GM15510 (cell line): ENCODE data around the gene RGL4.

ENCODE experiments used
- POLR2A ChIP-seq: IDR thresholded peaks from 3 replicates; pipeline ENCODE4 v1.6.1; 2011; ENCODE audit warnings: borderline replicate concordance; ENCODE audit not compliant: insufficient read length; ENCODE audit errors: extremely low read depth

Gene RGL4

GRCh38 chr22:23690713-23691112, at the start of gene RGL4:
RGL4 (plus strand) TSS chr22:23691013; CDS start chr22:23692031, 1,018 bp downstream.
- TF ChIP-seq POLR2A, result no peak

- no peak for TF ChIP-seq POLR2A
These were observed 41.7 kb upstream of the RGL4 start for GRCh38 chr22:23649071-23649501.

GRCh38 chr22:23651676-23652075, 39.1 kb upstream of the RGL4 start:
- TF ChIP-seq POLR2A, result no peak

GRCh38 chr22:23652286-23652685, 38.5 kb upstream of the RGL4 start:
- no peak for TF ChIP-seq POLR2A

- TF ChIP-seq POLR2A, result no peak
These were observed 38.1 kb upstream of the RGL4 start for GRCh38 chr22:23652711-23653110.

GRCh38 chr22:23655891-23656475, 34.8 kb upstream of the RGL4 start:
- TF ChIP-seq POLR2A, result no peak

- TF ChIP-seq POLR2A, result no peak
These were observed 33.1 kb upstream of the RGL4 start for GRCh38 chr22:23657727-23658126.

GRCh38 chr22:23670378-23671295, 20.2 kb upstream of the RGL4 start:
- no peak for TF ChIP-seq POLR2A

- TF ChIP-seq POLR2A, result no peak
These were observed 17.7 kb upstream of the RGL4 start for GRCh38 chr22:23673050-23673620.

- TF ChIP-seq POLR2A, result no peak
These were observed 16.8 kb upstream of the RGL4 start for GRCh38 chr22:23673826-23674690.

- TF ChIP-seq POLR2A, result no peak
These were observed 15.1 kb upstream of the RGL4 start for GRCh38 chr22:23675502-23676415.

- TF ChIP-seq POLR2A, result no peak
These were observed 13.2 kb upstream of the RGL4 start for GRCh38 chr22:23677701-23677995.

- TF ChIP-seq POLR2A, result no peak
These were observed 12.7 kb upstream of the RGL4 start for GRCh38 chr22:23678133-23678532.
